ENCODE measurements around the gene DLGAP3.
"Not testable (repeated sequence)": the region's sequence is repeated elsewhere in the genome, so short reads cannot be mapped to it uniquely, and the experiment has no call there.

The DLGAP3 gene

DNA sequence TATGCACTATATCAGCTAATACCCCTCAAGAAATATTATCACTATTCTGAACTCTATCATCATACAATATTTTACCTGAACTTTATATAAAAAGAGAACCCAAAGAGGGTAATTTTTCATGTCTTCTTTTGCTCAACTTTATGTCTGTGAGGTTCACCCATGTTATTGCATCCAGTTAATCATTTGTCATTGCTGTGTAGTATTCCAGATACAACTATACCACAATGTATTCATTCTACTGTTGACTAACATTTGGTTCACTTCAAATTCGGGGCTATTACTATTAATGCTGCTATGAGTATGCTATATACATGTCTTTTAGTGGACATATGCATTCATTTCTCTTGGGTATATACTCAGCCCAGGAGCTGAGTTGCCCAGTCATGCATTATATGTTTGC lies 21.0 kb upstream of the DLGAP3 start:
- no peak for TF ChIP-seq JUND (IDR thresholded peaks at IDR 0.05; ENCODE audit: low read depth)
- in situ Hi-C loops (cut with HindIII; ENCODE audit: low pct_unique_long_range_greater_than_20kb, low sequenced_read_pairs) = no loop called here

GRCh38 chr1:34948739-34949138 lies 19.3 kb upstream of the DLGAP3 start:
- in situ Hi-C loops (cut with HindIII; ENCODE audit: low pct_unique_long_range_greater_than_20kb, low sequenced_read_pairs); DNase-seq (ENCODE audit: low read depth in 1 of 2, low spot score in 1 of 2): not testable (repeated sequence)

More for the DNA sequence above, 21.0 kb upstream of the DLGAP3 start:
- DNase-seq (ENCODE audit: low read depth in 1 of 2, low spot score in 1 of 2) = no peak

DNA sequence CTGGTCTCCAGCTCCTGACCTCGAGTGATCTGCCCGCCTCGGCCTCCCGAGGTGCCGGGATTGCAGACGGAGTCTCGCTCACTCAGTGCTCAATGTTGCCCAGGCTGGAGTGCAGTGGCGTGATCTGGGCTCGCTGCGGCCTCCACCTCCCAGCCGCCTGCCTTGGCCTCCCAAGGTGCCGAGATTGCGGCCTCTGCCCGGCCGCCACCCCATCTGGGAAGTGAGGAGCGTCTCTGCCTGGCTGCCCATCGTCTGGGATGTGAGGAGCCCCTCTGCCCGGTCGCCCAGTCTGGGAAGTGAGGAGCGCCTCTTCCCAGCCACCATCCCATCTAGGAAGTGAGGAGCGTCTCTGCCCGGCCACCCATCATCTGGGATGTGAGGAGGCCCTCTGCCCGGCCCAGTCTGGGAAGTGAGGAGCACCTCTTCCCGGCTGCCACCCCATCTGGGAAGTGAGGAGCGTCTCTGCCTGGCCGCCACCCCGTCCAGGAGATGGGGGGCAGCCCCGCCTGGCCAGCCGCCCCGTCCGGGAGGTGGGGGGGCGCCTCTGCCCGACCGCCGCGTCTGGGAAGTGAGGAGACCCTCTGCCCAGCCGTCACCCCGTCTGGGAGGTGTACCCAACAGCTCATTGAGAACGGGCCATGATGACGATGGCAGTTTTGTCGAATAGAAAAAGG lies 18.3 kb upstream of the DLGAP3 start:
- DNase-seq (ENCODE audit: low read depth in 1 of 2, low spot score in 1 of 2); in situ Hi-C loops (cut with HindIII; ENCODE audit: low pct_unique_long_range_greater_than_20kb, low sequenced_read_pairs): not testable (repeated sequence)

DNA sequence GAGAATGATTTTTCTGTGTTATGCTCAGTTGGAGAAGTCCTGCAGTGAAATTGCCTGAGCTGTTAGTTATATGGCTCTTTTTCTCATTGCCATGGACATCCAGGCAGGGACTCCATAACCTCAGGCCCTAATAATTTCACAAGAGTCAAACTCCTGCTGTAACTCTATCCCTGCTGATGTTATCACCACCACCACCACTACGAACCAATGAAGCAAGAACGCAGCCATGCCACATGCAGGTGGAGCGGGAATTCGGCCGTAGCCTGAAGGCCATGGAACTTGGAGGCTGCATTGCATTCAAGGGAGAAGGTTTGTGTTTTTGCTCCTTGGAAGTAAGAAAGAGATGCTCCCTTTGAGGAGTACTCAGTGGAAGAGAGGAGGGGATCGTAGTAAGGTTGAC lies 16.8 kb upstream of the DLGAP3 start:
- peak; percentile 40 to 75 for DNase-seq (ENCODE audit: low read depth in 1 of 2, low spot score in 1 of 2)
- TF ChIP-seq JUND (IDR thresholded peaks at IDR 0.05; ENCODE audit: low read depth) = no peak
- in situ Hi-C loops (cut with HindIII; ENCODE audit: low pct_unique_long_range_greater_than_20kb, low sequenced_read_pairs) = no loop called here

DNA sequence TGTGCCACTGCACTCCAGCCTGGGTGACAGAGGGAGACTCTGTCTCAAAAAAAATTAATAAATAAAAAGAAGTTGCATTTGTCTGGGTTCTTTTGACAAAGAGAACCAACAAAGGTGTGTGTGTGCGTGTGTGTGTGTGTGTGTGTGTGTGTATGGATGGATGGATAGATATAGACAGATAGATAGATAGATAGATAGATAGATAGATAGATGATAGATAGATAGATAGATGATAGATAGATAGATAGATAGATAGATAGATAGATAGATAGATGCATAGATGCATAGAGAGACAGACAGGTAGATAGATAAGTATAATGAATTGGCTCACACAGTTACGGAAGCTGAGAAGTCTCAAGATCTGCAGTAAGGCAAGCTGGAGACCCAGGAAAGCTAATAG lies 12.3 kb upstream of the DLGAP3 start:
- in situ Hi-C loops (cut with HindIII; ENCODE audit: low pct_unique_long_range_greater_than_20kb, low sequenced_read_pairs); DNase-seq (ENCODE audit: low read depth in 1 of 2, low spot score in 1 of 2): not testable (repeated sequence)

GRCh38 chr1:34930702-34931071 lies 1.2 kb upstream of the DLGAP3 start:
- in situ Hi-C loops (cut with HindIII; ENCODE audit: low pct_unique_long_range_greater_than_20kb, low sequenced_read_pairs) = no loop called here
- no peak for TF ChIP-seq JUND (IDR thresholded peaks at IDR 0.05; ENCODE audit: low read depth)
- no peak for DNase-seq (ENCODE audit: low read depth in 1 of 2, low spot score in 1 of 2)

DNA sequence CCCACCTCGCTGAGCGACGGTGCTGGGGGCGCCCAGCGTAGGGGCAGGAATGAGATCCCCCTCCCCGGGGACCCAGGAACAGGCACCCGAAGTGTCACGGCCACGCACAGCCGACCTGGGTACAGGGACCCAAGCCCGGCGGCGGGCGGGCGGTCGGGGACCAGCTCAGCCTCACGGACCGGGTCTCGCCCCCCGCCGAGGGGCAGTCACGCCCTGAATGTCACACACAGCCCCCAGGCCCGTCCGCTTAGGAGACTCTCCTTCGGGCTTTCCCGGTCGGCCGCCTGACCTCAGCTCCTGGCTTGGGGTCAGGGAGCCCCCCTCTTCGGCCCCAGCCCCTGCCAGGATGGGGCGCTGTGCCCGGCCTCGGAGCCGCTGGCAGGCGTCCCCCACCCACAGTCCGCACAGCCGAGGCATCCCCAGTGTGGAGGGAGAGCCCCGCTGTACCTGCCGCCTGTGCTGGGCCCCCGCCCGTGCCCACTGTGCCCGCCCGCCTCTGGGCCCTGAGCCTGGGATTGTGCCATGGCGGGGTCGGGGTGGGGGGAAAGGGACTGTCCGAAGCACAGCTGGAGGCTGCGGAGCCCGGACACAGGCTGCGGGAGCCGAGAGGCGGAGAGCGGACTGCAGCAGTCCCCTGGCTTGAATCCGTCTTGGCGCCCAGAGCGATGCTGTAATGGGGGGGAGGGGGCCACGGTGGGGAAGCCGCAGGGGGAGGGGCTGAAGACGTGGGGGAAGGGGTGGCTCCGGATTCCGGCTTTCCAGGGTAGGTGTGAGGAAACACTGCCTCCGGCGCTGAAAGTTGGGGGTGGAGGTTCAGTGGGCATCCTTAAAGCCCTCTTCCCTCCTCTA lies 627 bp upstream of the DLGAP3 start:
- DNase-seq (ENCODE audit: low read depth in 1 of 2, low spot score in 1 of 2) = no peak
- in situ Hi-C loops (cut with HindIII; ENCODE audit: low pct_unique_long_range_greater_than_20kb, low sequenced_read_pairs) = no loop called here
- TF ChIP-seq JUND (IDR thresholded peaks at IDR 0.05; ENCODE audit: low read depth) = no peak

- DNase-seq (ENCODE audit: low read depth in 1 of 2, low spot score in 1 of 2) = no peak
- in situ Hi-C loops (cut with HindIII; ENCODE audit: low pct_unique_long_range_greater_than_20kb, low sequenced_read_pairs) = no loop called here
- TF ChIP-seq JUND (IDR thresholded peaks at IDR 0.05; ENCODE audit: low read depth) = no peak
Observed at GRCh38 chr1:34928699-34929496, 552 bp downstream of the DLGAP3 start.

GRCh38 chr1:34928066-34928696 lies 1.3 kb downstream of the DLGAP3 start:
- no peak for TF ChIP-seq JUND (IDR thresholded peaks at IDR 0.05; ENCODE audit: low read depth)
- in situ Hi-C loops (cut with HindIII; ENCODE audit: low pct_unique_long_range_greater_than_20kb, low sequenced_read_pairs) = no loop called here
- DNase-seq (ENCODE audit: low read depth in 1 of 2, low spot score in 1 of 2) = no peak

GRCh38 chr1:34927316-34927715 lies 2.1 kb downstream of the DLGAP3 start:
- in situ Hi-C loops (cut with HindIII; ENCODE audit: low pct_unique_long_range_greater_than_20kb, low sequenced_read_pairs) = no loop called here
- no peak for DNase-seq (ENCODE audit: low read depth in 1 of 2, low spot score in 1 of 2)

DNA sequence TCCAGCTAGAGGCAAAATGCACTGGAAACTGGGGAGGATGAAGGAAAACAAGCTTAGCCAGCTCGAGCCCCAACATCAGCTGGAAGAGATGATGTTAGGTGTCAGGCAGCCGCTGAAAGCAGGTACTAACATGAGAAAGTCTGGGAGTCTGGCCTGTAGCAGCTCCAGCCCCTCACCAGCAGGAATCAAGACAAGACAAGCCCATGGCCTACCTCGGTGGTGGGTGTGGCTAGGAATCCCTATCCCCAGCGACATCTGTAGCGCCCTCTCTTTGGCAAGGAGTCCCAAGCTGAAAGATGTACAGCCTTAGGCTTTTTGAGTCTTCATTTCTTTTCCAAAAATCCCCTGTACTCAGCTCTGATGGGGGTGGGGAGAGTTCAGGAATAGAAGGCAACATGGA lies 2.6 kb downstream of the DLGAP3 start:
- no peak for DNase-seq (ENCODE audit: low read depth in 1 of 2, low spot score in 1 of 2)
- no peak for TF ChIP-seq JUND (IDR thresholded peaks at IDR 0.05; ENCODE audit: low read depth)
- in situ Hi-C loops (cut with HindIII; ENCODE audit: low pct_unique_long_range_greater_than_20kb, low sequenced_read_pairs) = no loop called here

More at GRCh38 chr1:34927316-34927715, 2.1 kb downstream of the DLGAP3 start:
- no peak for TF ChIP-seq JUND (IDR thresholded peaks at IDR 0.05; ENCODE audit: low read depth)

DNA sequence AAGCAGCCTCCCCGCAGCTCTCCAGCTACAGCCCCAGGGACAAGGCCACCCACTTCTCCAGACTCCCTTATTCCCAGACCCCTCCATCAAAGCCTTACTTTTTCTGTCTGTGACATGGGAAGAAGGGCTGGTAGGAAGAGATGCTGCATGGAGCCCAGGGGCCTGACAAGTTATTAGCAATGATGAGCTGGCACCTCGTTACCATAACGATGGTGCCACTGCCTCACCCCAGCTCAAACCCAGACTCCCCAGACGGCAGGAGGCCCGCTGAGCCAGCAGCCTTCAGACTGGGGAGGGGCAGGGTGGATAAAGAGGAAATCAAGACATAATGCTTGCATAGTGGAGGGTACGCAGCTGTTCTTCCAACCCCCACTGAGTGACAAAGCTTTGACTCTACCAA lies 3.3 kb downstream of the DLGAP3 start:
- TF ChIP-seq JUND (IDR thresholded peaks at IDR 0.05; ENCODE audit: low read depth) = no peak

More for the DNA sequence above, 3.3 kb downstream of the DLGAP3 start:
- no peak for DNase-seq (ENCODE audit: low read depth in 1 of 2, low spot score in 1 of 2)
- in situ Hi-C loops (cut with HindIII; ENCODE audit: low pct_unique_long_range_greater_than_20kb, low sequenced_read_pairs) = no loop called here
